Adrenal gland (tissue), 5 donors: ENCODE data around the gene USP31.

Experiments
- CTCF ChIP-seq, 6 experiments: fragments of 450-650 bp in 4 of 6; fragments of 200-600 bp in 2 of 6; sonication (generic) in 1 of 6; IDR thresholded peaks; 1 replicate in 5 of 6; 2 replicates in 1 of 6; pipeline versions ENCODE4 v1.5.1 to v1.8.0; 2016 to 2021; ENCODE audit warnings: antibody characterized with exemption in 6 of 6, mild to moderate bottlenecking in 2 of 6, moderate library complexity in 1 of 6
- POLR2A ChIP-seq, 2 donors: fragments of 450-650 bp; IDR thresholded peaks; one replicate each; pipeline ENCODE4 v1.6.1; 2017; ENCODE audit warnings: antibody characterized with exemption in 2 of 2, mild to moderate bottlenecking in 2 of 2, moderate library complexity in 1 of 2
- donor health status: DM: no; HTN: no; CAD: no.

GRCh38 chr16:23131436-23131835 is 17.8 kb downstream of the USP31 start:
- TF ChIP-seq POLR2A (IDR thresholded peaks at IDR 0.05) (no peak), CTCF (IDR thresholded peaks at IDR 0.05) (no peak)
